NB4 (cell line): ENCODE results near the gene GMDS.

Experiments
- POLR2A ChIP-seq: IDR thresholded peaks from 2 replicates; pipeline ENCODE4 v1.6.1; 2011; ENCODE audit warnings: mild to moderate bottlenecking; ENCODE audit not compliant: insufficient read length; ENCODE audit errors: extremely low read depth
- TF ChIP-seq, protein P1 (sequence below): IDR thresholded peaks from one replicate; pipeline ENCODE4 v1.5.1; 2012; ENCODE audit warnings: low read depth, low read length

DNA sequence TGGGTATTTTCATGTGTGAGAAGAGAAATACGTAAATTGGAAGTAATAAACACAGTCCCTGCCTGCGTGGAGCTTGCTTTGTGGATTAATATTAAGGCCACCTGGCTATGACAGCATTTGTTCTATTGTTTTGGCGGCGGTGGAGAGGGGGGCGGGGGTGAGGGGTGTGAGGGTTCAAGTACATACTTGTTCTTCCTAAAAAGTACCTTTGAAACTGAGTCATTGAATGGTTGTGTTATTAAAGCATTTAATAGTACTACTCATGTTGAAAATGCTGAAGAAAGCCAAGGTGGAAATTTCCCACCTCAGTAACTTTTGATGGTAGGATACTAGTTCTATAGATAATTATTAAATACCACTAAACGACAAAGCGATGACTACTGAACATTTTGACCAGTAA lies 540.7 kb downstream of the GMDS start:
- TF ChIP-seq, protein P1, sequence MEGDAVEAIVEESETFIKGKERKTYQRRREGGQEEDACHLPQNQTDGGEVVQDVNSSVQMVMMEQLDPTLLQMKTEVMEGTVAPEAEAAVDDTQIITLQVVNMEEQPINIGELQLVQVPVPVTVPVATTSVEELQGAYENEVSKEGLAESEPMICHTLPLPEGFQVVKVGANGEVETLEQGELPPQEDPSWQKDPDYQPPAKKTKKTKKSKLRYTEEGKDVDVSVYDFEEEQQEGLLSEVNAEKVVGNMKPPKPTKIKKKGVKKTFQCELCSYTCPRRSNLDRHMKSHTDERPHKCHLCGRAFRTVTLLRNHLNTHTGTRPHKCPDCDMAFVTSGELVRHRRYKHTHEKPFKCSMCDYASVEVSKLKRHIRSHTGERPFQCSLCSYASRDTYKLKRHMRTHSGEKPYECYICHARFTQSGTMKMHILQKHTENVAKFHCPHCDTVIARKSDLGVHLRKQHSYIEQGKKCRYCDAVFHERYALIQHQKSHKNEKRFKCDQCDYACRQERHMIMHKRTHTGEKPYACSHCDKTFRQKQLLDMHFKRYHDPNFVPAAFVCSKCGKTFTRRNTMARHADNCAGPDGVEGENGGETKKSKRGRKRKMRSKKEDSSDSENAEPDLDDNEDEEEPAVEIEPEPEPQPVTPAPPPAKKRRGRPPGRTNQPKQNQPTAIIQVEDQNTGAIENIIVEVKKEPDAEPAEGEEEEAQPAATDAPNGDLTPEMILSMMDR, result no peak
- TF ChIP-seq POLR2A, result no peak
